Activated CD8-positive, alpha-beta memory T cell treated with anti-CD3 and anti-CD28 coated beads, Interleukin-2, amount 50 U/mL, for 1 hour (primary cell): ENCODE results near the gene TIMM8B.
"Not testable (repeated sequence)": the region's sequence is repeated elsewhere in the genome, so short reads cannot be mapped to it uniquely, and the experiment has no call there.

ENCODE experiments used
- DNase-seq: peaks from one replicate; pipeline ENCODE4 v3.0.0-alpha.2; 2020; ENCODE audit errors: extremely low read depth

Gene TIMM8B

DNA sequence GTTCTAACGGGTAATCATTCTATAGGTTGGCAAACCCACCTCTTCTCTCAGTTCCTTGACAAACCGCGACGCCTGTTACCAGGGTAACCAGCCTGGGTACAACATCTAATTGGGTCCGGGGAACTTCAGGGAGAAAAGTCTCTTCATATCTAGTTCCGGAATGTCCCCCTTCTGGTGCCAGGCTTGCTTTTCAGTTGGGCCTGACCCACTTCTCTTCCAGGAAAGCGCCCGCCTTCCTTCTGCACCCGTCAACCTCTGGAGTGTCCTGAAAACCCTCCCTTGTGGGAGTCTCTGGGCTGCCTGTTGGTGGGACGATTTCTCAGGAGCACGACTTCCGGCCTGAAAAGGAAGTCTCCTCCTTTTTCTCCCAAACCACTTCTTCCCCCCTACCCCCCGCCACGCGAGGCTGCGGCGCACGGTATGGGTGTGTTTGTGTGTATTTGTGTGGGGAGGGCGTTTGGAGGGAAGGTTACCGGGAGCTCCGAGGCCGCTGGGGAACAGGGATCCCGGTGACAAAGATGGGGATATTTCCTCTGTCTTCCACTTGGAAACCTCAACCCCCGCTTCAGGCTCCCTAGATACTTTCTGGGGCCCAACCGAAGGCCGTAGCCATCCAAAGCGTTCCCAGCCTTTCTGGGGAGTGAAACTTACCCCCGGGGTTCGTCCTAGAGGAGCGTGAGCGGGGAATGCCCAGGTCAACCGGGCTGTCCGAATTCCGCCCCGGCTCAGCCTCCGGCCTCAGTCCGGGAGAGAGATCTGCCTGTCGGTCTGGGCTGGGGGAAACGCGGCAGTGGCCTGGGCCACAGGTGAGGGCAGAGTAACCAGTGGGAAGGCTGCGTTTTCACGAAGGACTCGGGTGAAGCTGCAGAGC lies 12.4 kb downstream of the TIMM8B start, which contains the start of the genes NKAPD1 and PIH1D2:
NKAPD1 (plus strand) TSS at position 359 of the 871 bp plus-strand sequence. CDS start 1,276 bp downstream, outside the sequence.
PIH1D2 (minus strand) TSS at position 77 of the 871 bp plus-strand sequence. CDS start 843 bp downstream, outside the sequence.
- peak; percentile 56 for DNase-seq

DNA sequence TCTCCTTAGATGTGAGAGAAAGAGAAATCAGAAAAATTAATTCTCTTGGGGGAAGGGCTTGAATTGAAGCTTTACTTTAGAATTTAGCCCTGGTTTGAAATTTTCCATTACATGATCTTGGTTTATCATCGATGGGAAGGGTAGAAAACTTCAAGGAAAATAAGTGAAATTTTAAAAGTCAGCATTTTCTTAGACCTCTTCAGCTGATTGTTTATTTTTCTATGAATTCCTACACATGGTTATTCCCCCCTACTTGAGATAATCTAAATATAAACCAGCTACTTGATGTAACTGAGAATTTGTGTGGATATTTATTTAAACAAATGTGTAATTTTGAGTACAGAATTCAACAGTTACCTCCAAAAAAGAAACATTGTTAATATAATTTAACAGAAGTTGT lies 23.6 kb downstream of the TIMM8B start:
- no peak for DNase-seq

DNA sequence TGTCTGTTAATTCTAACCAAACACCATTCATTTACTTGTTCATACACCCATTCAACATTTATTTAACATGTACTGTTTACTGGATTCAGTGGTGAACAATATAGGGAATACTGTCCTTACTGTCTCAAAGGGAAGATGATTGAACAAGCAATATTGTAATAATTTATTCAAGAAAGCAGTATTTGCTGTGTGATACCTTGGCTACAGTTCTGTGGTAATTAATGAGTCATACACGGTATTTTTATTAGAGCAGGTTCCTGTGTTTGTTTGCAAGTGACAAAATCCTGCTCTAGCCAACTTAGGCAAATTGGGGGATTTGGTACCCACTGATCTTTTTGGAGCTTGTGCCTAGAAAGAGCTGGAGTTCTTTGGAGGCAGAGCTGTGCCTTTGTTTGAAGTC lies 28.5 kb downstream of the TIMM8B start:
- no peak for DNase-seq

DNA sequence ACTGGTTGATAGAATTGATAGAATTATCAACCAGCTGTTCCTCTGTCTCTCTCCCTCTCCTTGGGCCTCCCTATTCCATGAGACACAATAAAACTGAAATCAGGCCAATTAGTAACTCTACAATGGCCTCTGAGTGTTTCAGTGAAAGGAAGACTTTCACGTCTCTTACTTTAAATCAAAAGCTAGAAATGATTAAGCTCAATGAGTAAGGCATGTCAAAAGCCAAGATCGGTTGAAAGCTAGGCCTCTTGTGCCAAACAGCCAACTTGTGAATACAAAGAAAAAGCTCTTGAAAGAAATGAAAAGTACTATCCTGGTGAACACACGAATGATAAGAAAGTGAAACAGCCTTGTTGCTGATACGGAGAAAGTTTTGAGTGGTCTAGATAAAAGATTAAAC lies 29.4 kb downstream of the TIMM8B start:
- DNase-seq, result no peak

DNA sequence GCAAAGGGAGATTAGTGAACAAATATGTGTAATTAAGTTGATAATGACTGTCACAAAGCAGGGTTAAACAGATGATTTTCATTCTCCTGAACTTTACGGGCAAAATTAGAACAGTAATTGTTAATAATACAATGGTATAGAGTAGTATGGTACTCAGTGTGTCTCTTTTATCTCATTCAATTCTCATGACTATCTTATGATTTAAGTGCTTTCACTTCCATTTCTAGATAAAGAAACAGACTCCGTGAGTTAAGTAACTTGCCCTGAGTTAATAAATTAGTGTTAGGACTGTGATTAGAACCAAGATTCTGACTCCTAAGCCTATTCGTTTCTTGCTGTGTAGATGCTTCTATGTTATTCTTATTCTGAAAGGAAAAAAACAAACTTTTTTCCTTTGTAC lies 34.8 kb downstream of the TIMM8B start:
- no peak for DNase-seq

DNA sequence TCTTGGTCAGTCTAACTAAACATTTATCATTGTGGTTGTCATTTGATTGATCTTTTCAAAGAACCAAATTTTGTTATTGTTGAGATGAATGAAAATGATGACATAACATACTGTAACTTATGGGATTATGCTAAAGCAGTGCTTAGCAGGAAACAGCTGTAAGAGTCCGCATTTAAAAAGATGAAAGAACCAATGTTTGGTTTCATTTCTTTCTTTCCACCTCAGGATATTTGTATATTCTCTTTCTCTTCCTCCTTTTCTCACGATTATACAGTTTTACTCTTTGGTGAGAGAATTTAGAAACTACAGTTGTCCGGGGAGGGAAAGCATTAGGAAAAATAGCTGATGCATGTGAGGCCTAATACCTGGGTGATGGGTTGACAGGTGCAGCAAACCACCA lies 35.8 kb downstream of the TIMM8B start:
- no peak for DNase-seq

DNA sequence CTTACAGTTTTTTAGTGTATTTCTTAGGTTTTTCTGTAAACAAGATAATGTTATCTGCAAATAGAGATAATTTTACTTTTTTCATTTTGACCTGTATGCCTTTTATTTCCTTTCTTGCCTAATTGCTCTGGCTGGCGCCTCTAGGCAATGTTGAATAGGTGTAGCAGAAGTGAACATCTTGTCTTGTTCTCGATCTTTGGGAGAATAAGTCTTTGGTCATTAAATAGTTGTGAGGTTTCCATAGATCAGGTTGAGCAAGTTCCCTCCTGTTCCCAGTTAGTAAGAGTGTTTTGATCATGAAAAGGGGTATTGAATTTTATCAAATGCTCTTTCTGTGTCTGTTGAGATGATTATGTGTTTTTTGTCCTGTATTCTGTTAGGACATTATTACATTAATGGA lies 36.8 kb downstream of the TIMM8B start:
- DNase-seq, result no peak

DNA sequence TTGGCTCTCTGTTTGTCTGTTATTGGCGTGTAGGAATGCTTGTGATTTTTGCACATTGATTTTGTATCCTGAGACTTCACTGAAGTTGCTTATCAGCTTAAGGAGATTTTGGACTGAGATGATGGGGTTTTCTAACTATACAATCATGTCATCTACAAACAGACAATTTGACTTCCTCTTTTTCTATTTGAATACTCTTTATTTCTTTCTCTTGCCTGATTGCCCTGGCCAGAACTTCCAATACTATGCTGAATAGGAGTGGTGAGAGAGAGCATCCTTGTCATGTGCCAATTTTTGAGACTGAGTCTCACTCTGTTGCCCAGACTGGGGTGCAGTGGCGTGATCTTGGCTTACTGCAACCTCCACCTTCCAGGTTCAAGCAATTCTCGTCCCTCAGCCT lies 38.3 kb downstream of the TIMM8B start:
- not testable (repeated sequence) for DNase-seq

DNA sequence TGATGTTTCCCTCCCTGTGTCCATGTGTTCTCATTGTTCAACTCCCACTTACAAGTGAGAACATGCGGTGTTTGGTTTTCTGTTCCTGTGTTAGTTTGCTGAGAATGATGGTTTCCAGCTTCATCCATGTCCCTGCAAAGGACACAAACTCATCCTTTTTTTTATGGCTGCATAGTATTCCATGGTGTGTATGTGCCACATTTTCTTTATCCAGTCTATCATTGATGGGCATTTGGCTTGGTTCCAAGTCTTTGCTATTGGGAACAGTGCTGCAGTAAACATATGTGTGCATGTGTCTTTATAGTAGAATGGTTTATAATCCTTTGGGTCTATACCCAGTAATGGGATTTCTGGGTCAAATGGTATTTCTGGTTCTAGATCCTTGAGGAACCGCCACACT lies 39.9 kb downstream of the TIMM8B start:
- DNase-seq, result not testable (repeated sequence)

DNA sequence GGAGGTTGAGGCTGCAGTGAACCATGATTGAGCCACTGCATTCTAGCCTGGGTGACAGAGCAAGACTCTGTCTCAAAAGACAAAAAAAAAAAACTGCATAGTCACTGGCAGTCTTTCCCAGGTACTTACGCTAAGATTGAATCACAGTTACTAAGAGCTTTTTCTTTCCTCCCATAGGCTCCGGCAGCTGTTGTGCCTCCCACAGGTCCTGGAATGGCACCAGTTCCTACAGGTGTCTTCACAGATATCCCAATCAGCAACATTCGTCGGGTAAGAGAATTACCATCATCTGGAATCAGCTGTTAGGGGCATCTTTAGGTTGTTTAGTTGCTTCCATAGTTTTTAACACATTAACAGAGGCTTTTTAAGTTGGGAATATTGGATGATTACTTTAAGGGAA lies 41.6 kb downstream of the TIMM8B start:
- DNase-seq, result no peak

DNA sequence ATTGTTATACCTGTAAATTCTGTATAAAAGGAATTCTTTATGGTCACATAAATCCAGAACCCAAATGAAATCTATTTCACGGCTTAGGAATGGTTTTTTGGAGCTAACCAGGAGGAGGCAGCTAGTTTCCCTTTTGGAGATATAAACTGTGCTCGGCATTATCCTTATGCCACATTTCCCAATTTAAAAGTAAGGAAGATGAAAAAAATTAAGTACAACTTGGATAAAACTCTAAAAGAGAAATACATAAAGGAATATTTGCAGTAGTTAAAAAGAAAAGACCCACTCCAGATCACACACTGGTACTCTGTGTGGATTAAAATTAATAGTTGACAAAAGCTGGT lies 43.6 kb downstream of the TIMM8B start:
- no peak for DNase-seq

DNA sequence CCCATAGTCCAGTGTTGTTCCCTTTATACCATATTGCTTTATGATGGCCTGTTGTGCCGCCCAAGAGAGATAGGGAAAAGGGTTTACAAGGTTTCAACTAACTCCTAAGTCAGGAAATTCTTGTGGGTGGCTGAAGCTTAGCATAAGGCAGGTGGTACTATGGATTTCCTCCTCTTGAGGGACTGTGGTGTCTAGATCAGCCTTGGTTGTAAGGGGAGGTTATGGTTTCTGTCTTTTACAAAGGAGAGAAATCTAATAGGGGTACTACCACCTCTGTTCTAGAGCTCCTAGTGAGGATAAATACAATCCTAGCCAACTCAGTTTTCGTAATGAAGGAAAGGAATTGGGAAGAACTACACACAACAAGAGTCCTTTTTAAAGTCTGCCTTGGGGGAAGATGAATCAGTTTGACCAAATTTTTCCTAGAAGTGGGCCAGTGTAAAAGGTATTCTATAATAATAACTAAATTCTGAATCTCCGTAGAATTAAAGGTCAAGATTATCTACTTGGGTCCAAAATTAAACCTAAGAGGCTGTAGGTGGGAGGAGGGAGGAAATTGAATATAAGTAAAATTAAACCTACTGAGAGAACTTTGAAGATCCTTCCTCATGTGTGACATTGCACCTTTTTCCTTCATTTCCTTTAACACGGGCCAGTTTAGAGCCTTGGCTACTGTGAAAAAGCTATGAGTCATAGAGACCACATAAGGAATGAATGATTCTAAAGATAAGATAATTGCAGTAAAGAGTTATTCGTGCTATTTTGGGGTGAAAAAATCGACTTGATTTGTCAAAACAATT lies 44.2 kb downstream of the TIMM8B start:
- DNase-seq, result no peak

DNA sequence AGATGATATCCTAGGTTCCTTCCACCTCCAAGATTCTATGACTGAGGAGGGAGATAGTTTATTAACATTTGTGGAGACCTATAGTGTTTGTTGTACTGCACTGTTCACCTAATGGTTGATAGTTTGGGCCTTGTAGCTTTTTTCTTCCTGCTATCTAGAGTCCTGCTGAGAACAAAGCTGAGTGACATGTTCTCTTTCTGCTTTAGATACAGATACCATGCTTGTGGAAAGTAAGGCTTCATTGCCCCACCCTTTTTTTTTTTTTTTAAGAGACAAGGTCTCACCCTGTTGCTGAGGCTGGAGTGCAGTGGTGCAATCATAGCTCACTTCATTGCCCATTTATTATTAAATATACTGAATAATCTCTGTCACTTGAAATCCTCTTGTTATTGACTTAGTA lies 49.0 kb downstream of the TIMM8B start:
- no peak for DNase-seq
